ENCODE results near the gene CCDC85C. TPM values are rescaled to one million over a fixed set of nuclear protein-coding genes. Genes with fewer than 3 reads are reported as not detected.

The CCDC85C gene
- polyA plus RNA-seq, 1 of the 3 experiments (the other 2 are of a cell fraction): 9.6 TPM

GRCh38 chr14:99542566-99542965, 61.4 kb downstream of the CCDC85C start:
- Histone ChIP-seq H3K9me2 (no peaks in the 10 kb centered on the region), H3K4me3 (ENCODE audit: low read depth in 2 of 2, low read length in 1 of 2) (no peak overlapping the region), H3K79me2 (ENCODE audit: insufficient read depth) (peaks cover 83% of the 10 kb centered on the region), H3K9me3 (no peaks in the 10 kb centered on the region), H3K27ac (ENCODE audit: low read depth in 2 of 2, low read length in 1 of 2) (peak overlapping the region in 1 of 2 experiments; percentile 92; a peak in 2 of 4 replicates), H3F3A (replicated peaks; ENCODE audit: insufficient read depth) (peaks cover 4% of the 10 kb centered on the region), H3K4me2 (no peak overlapping the region), H2AFZ (ENCODE audit: low read depth) (no peak overlapping the region), H3K27me3 (ENCODE audit: insufficient read depth) (no peaks in the 10 kb centered on the region), H3K9ac (no peak overlapping the region), H3K4me1 (ENCODE audit: control insufficient read depth in 1 of 2, insufficient read depth in 2 of 2, low read depth in 1 of 2, low read length in 1 of 2) (peaks cover 16 to 84% of the 10 kb centered on the region in 2 experiments; a peak in 3 of 4 replicates), H3K36me3 (replicated peaks in 1 of 2; ENCODE audit: control insufficient read depth in 1 of 2, insufficient read depth in 2 of 2, low read length in 1 of 2) (no peaks in the 10 kb centered on the region), H4K20me1 (ENCODE audit: insufficient read depth) (peaks cover 45% of the 10 kb centered on the region; the same call in 1 of the 2 replicates)
- ChIA-PET POLR2A (interaction anchor here (1.8 to 1.9 kb wide), 2 partner anchors 19 to 31 kb away, joined by 8 to 11 read pairs; no protein-coding TSS in a partner anchor), CTCF (interaction anchor here (1.8 to 2.9 kb wide), 3 partner anchors 16 to 33 kb away, joined by 4 to 7 read pairs (median 6); no protein-coding TSS in a partner anchor)
- TF ChIP-seq RAD21 (IDR thresholded peaks at IDR 0.05; ENCODE audit: low read length) (no peak), EZH2phosphoT487 (IDR thresholded peaks at IDR 0.05; ENCODE audit: borderline replicate concordance, low read depth) (no peak), CHD2 (IDR thresholded peaks at IDR 0.05; ENCODE audit: low read length, partially characterized antibody) (no peak), MEF2A (IDR thresholded peaks at IDR 0.05; ENCODE audit: borderline replicate concordance, low read depth) (no peak), SMC3 (IDR thresholded peaks at IDR 0.05; ENCODE audit: low read depth, low read length) (no peak), SIN3A (IDR thresholded peaks at IDR 0.05; ENCODE audit: borderline replicate concordance, low read depth, low read length) (no peak), YY1 (IDR thresholded peaks at IDR 0.05; ENCODE audit: low read depth) (no peak), ZBTB33 (IDR thresholded peaks at IDR 0.05; ENCODE audit: borderline replicate concordance, low read depth) (no peak), TCF12 (IDR thresholded peaks at IDR 0.05) (no peak), POLR2AphosphoS5 (IDR thresholded peaks at IDR 0.05; ENCODE audit: low read depth, low read length) (no peak), IRF3 (IDR thresholded peaks at IDR 0.05; ENCODE audit: low read depth, low read length) (no peak), GABPA (IDR thresholded peaks at IDR 0.05; ENCODE audit: low read depth) (no peak)
- DNase-seq: no peak
- 80% methylated on average over 2 of the region's 13 CpGs for WGBS (ENCODE audit: low lambda C conversion rate)

- H4K20me1 ChIP-seq (ENCODE audit: insufficient read depth): peaks cover 40% of the 10 kb centered on the region; the same call in 1 of the 2 replicates
- H3K4me2 ChIP-seq: peak overlapping the region; percentile 24; the same call in 1 of the 2 replicates
- ChIA-PET POLR2A (interaction anchor here (1.8 to 1.9 kb wide), 2 partner anchors 20 to 32 kb away, joined by 8 to 11 read pairs; no protein-coding TSS in a partner anchor), CTCF (interaction anchor here (0.6 to 2.9 kb wide), 9 partner anchors 16 to 63 kb away, joined by 3 to 7 read pairs (median 4); no protein-coding TSS in a partner anchor)
- H2AFZ ChIP-seq (ENCODE audit: low read depth): no peak overlapping the region
- H3K27ac ChIP-seq (ENCODE audit: low read depth in 2 of 2, low read length in 1 of 2): peak overlapping the region in 1 of 2 experiments; percentile 92; a peak in 2 of 4 replicates
- DNase-seq: peak; percentile 73
- H3K4me1 ChIP-seq (ENCODE audit: control insufficient read depth in 1 of 2, insufficient read depth in 2 of 2, low read depth in 1 of 2, low read length in 1 of 2): peaks cover 23 to 90% of the 10 kb centered on the region in 2 experiments; a peak in 3 of 4 replicates
- no peaks in the 10 kb centered on the region for H3K9me3 ChIP-seq
- H3K36me3 ChIP-seq (replicated peaks in 1 of 2; ENCODE audit: control insufficient read depth in 1 of 2, insufficient read depth in 2 of 2, low read length in 1 of 2): no peaks in the 10 kb centered on the region
- no peaks in the 10 kb centered on the region for H3K9me2 ChIP-seq
- H3K9ac ChIP-seq: no peak overlapping the region
- 74% methylated on average over 9 of the region's 18 CpGs for WGBS (ENCODE audit: low lambda C conversion rate)
- H3K27me3 ChIP-seq (ENCODE audit: insufficient read depth): no peaks in the 10 kb centered on the region
- no peak overlapping the region for H3K4me3 ChIP-seq (ENCODE audit: low read depth in 2 of 2, low read length in 1 of 2)
- H3F3A ChIP-seq (replicated peaks; ENCODE audit: insufficient read depth): peaks cover 4% of the 10 kb centered on the region
- H3K79me2 ChIP-seq (ENCODE audit: insufficient read depth): peaks cover 83% of the 10 kb centered on the region
- TF ChIP-seq MAX (IDR thresholded peaks at IDR 0.05; ENCODE audit: low read depth) (no peak), RXRA (IDR thresholded peaks at IDR 0.05; ENCODE audit: borderline replicate concordance, low read depth) (no peak), POLR2AphosphoS5 (IDR thresholded peaks at IDR 0.05; ENCODE audit: low read depth, low read length) (no peak), EZH2phosphoT487 (IDR thresholded peaks at IDR 0.05; ENCODE audit: borderline replicate concordance, low read depth) (no peak), EP300 (IDR thresholded peaks at IDR 0.05; ENCODE audit: borderline replicate concordance in 1 of 2, low read depth in 1 of 2, low read length in 1 of 2) (peak in 1 of 2 experiments; percentile 44; a peak in 1 of 4 replicates), TEAD4 (IDR thresholded peaks at IDR 0.05; ENCODE audit: borderline replicate concordance, insufficient read depth) (no peak), ELF1 (IDR thresholded peaks at IDR 0.05) (no peak), SMC3 (IDR thresholded peaks at IDR 0.05; ENCODE audit: low read depth, low read length) (no peak), REST (IDR thresholded peaks at IDR 0.05; ENCODE audit: low read depth, low read length) (no peak), NRF1 (IDR thresholded peaks at IDR 0.05; ENCODE audit: low read depth, low read length) (no peak)
Measured at GRCh38 chr14:99541677-99542470, 62.1 kb downstream of the CCDC85C start.
